ENCODE measurements around the gene CUL4A.

The CUL4A gene

GRCh38 chr13:113184568-113185440 lies 24.6 kb upstream of the CUL4A start:
- Histone ChIP-seq H3K23ac (ENCODE audit: low read depth, low read length, poor library complexity) (no peak overlapping the region), H3K4me1 (ENCODE audit: control insufficient read depth in 2 of 2, insufficient read depth in 1 of 2, low read depth in 1 of 2, low read length in 2 of 2) (peaks cover 1 to 4% of the 10 kb centered on the region in 2 donors), H2AK5ac (ENCODE audit: low read depth, low read length) (no peak overlapping the region), H4K8ac (ENCODE audit: low read depth, low read length) (no peak overlapping the region), H4K91ac (ENCODE audit: low read depth, low read length, poor library complexity) (no peak overlapping the region), H3K14ac (ENCODE audit: low read length) (no peak overlapping the region), H3K27me3 (ENCODE audit: control insufficient read depth in 3 of 3, insufficient read depth in 3 of 3, low read depth in 1 of 3, low read length in 3 of 3) (no peaks in the 10 kb centered on the region), H3K4me2 (ENCODE audit: insufficient read depth, low read length, poor library complexity, severe bottlenecking) (no peak overlapping the region), H3K27ac (replicated peaks; ENCODE audit: low read length) (no peak overlapping the region), H2BK12ac (ENCODE audit: low read length) (no peak overlapping the region), H3K36me3 (replicated peaks in 1 of 2; ENCODE audit: control insufficient read depth in 2 of 2, insufficient read depth in 2 of 2, low read length in 2 of 2) (peaks cover 25 to 98% of the 10 kb centered on the region in 2 donors), H2BK15ac (ENCODE audit: low read length) (no peak overlapping the region), H3K18ac (ENCODE audit: low read length) (no peak overlapping the region), H2BK120ac (ENCODE audit: low read depth, low read length) (no peak overlapping the region), H3K9ac (ENCODE audit: low read depth, low read length, poor library complexity) (no peak overlapping the region), H3K9me3 (replicated peaks in 1 of 2; ENCODE audit: control insufficient read depth in 2 of 2, insufficient read depth in 1 of 2, low read depth in 1 of 2, low read length in 2 of 2) (no peaks in the 10 kb centered on the region), H2BK5ac (ENCODE audit: low read length) (peak overlapping the region; percentile 22), H3K79me1 (ENCODE audit: low read depth, low read length) (no peaks in the 10 kb centered on the region), H2AFZ (ENCODE audit: low read length) (no peak overlapping the region), H3K4ac (ENCODE audit: low read length) (no peak overlapping the region), H3K4me3 (ENCODE audit: low read length in 2 of 2) (no peak overlapping the region)
- no CpG with 5 or more reads among the region's 22 CpGs for WGBS, 2 donors (ENCODE audit: extremely low coverage in 2 of 2, insufficient read length in 2 of 2, insufficient replicate concordance in 1 of 2)
- no peak for DNase-seq (ENCODE audit: low spot score)

- no CpG with 5 or more reads among the region's 13 CpGs for WGBS, 2 donors (ENCODE audit: extremely low coverage in 2 of 2, insufficient read length in 2 of 2, insufficient replicate concordance in 1 of 2)
- no peaks in the 10 kb centered on the region for H3K9me3 ChIP-seq (replicated peaks in 1 of 2; ENCODE audit: control insufficient read depth in 2 of 2, insufficient read depth in 1 of 2, low read depth in 1 of 2, low read length in 2 of 2)
- no peak overlapping the region for H3K27ac ChIP-seq (replicated peaks; ENCODE audit: low read length)
These were observed 23.1 kb upstream of the CUL4A start for GRCh38 chr13:113186061-113186900.

GRCh38 chr13:113187263-113187669 lies 22.1 kb upstream of the CUL4A start:
- no peak overlapping the region for H4K91ac ChIP-seq (ENCODE audit: low read depth, low read length, poor library complexity)
- WGBS, 2 donors (ENCODE audit: extremely low coverage in 2 of 2, insufficient read length in 2 of 2, insufficient replicate concordance in 1 of 2) = no CpG with 5 or more reads among the region's 9 CpGs
- H2AFZ ChIP-seq (ENCODE audit: low read length) = no peak overlapping the region
- H3K9me3 ChIP-seq (replicated peaks in 1 of 2; ENCODE audit: control insufficient read depth in 2 of 2, insufficient read depth in 1 of 2, low read depth in 1 of 2, low read length in 2 of 2) = no peaks in the 10 kb centered on the region
- no peak overlapping the region for H3K4me2 ChIP-seq (ENCODE audit: insufficient read depth, low read length, poor library complexity, severe bottlenecking)
- no peak for DNase-seq (ENCODE audit: low spot score)
- H3K27ac ChIP-seq (replicated peaks; ENCODE audit: low read length) = no peak overlapping the region
- H2BK15ac ChIP-seq (ENCODE audit: low read length) = no peak overlapping the region
- no peaks in the 10 kb centered on the region for H3K4me1 ChIP-seq (ENCODE audit: control insufficient read depth in 2 of 2, insufficient read depth in 1 of 2, low read depth in 1 of 2, low read length in 2 of 2)
- H2BK5ac ChIP-seq (ENCODE audit: low read length) = no peak overlapping the region
- H2BK120ac ChIP-seq (ENCODE audit: low read depth, low read length) = no peak overlapping the region
- no peak overlapping the region for H3K4ac ChIP-seq (ENCODE audit: low read length)
- no peak overlapping the region for H3K18ac ChIP-seq (ENCODE audit: low read length)
- H3K36me3 ChIP-seq (replicated peaks in 1 of 2; ENCODE audit: control insufficient read depth in 2 of 2, insufficient read depth in 2 of 2, low read length in 2 of 2) = peaks cover 27 to 98% of the 10 kb centered on the region in 2 donors
- H3K23ac ChIP-seq (ENCODE audit: low read depth, low read length, poor library complexity) = no peak overlapping the region
- H3K79me1 ChIP-seq (ENCODE audit: low read depth, low read length) = no peaks in the 10 kb centered on the region
- no peak overlapping the region for H3K9ac ChIP-seq (ENCODE audit: low read depth, low read length, poor library complexity)
- H3K4me3 ChIP-seq (ENCODE audit: low read length in 2 of 2) = no peak overlapping the region
- H2BK12ac ChIP-seq (ENCODE audit: low read length) = no peak overlapping the region
- H3K14ac ChIP-seq (ENCODE audit: low read length) = no peak overlapping the region
- no peak overlapping the region for H2AK5ac ChIP-seq (ENCODE audit: low read depth, low read length)
- no peak overlapping the region for H4K8ac ChIP-seq (ENCODE audit: low read depth, low read length)
- no peaks in the 10 kb centered on the region for H3K27me3 ChIP-seq (ENCODE audit: control insufficient read depth in 3 of 3, insufficient read depth in 3 of 3, low read depth in 1 of 3, low read length in 3 of 3)

More at GRCh38 chr13:113186061-113186900, 23.1 kb upstream of the CUL4A start:
- Histone ChIP-seq H2AFZ (ENCODE audit: low read length) (no peak overlapping the region), H3K18ac (ENCODE audit: low read length) (no peak overlapping the region), H3K79me1 (ENCODE audit: low read depth, low read length) (no peaks in the 10 kb centered on the region), H3K4ac (ENCODE audit: low read length) (no peak overlapping the region), H3K4me3 (ENCODE audit: low read length in 2 of 2) (no peak overlapping the region), H3K36me3 (replicated peaks in 1 of 2; ENCODE audit: control insufficient read depth in 2 of 2, insufficient read depth in 2 of 2, low read length in 2 of 2) (peaks cover 28 to 98% of the 10 kb centered on the region in 2 donors), H3K4me1 (ENCODE audit: control insufficient read depth in 2 of 2, insufficient read depth in 1 of 2, low read depth in 1 of 2, low read length in 2 of 2) (no peaks in the 10 kb centered on the region), H4K8ac (ENCODE audit: low read depth, low read length) (no peak overlapping the region), H3K14ac (ENCODE audit: low read length) (no peak overlapping the region), H2BK15ac (ENCODE audit: low read length) (no peak overlapping the region), H2BK5ac (ENCODE audit: low read length) (no peak overlapping the region), H2AK5ac (ENCODE audit: low read depth, low read length) (no peak overlapping the region), H3K9ac (ENCODE audit: low read depth, low read length, poor library complexity) (no peak overlapping the region), H2BK120ac (ENCODE audit: low read depth, low read length) (no peak overlapping the region), H2BK12ac (ENCODE audit: low read length) (no peak overlapping the region), H3K23ac (ENCODE audit: low read depth, low read length, poor library complexity) (no peak overlapping the region), H3K4me2 (ENCODE audit: insufficient read depth, low read length, poor library complexity, severe bottlenecking) (no peak overlapping the region), H3K27me3 (ENCODE audit: control insufficient read depth in 3 of 3, insufficient read depth in 3 of 3, low read depth in 1 of 3, low read length in 3 of 3) (no peaks in the 10 kb centered on the region), H4K91ac (ENCODE audit: low read depth, low read length, poor library complexity) (no peak overlapping the region)
- no peak for DNase-seq (ENCODE audit: low spot score)
